ENCODE measurements around the gene MRPL9.
A peak's percentile ranks its signal among the peaks of the same experiment; 100 is the strongest.

The MRPL9 gene

GRCh38 chr1:151711044-151711800 lies 52.1 kb downstream of the MRPL9 start:
- no peak for DNase-seq (ENCODE audit: low read depth)

- DNase-seq (ENCODE audit: low read depth), result peak; percentile 42
Observed at GRCh38 chr1:151710187-151710840, 53.0 kb downstream of the MRPL9 start.

Measured in EH (cell line).